ENCODE measurements around the gene PMPCA.

The PMPCA gene

GRCh38 chr9:136463578-136463977 is 53.1 kb downstream of the PMPCA start:
- DNase-seq = no peak

GRCh38 chr9:136464241-136464640 is 53.8 kb downstream of the PMPCA start:
- no peak for DNase-seq

GRCh38 chr9:136465500-136466154 is 55.2 kb downstream of the PMPCA start:
- no peak for DNase-seq

GRCh38 chr9:136466155-136466541 is 55.7 kb downstream of the PMPCA start:
- no peak for DNase-seq

- DNase-seq = no peak
Observed at GRCh38 chr9:136467766-136468165, 57.3 kb downstream of the PMPCA start.

- DNase-seq = no peak
Observed at GRCh38 chr9:136470356-136470755, 59.9 kb downstream of the PMPCA start.

- no peak for DNase-seq
Observed at GRCh38 chr9:136470792-136471469, 60.5 kb downstream of the PMPCA start.

GRCh38 chr9:136471802-136472487 is 61.5 kb downstream of the PMPCA start:
- no peak for DNase-seq

- DNase-seq = no peak
Observed at GRCh38 chr9:136472640-136473353, 62.3 kb downstream of the PMPCA start.

GRCh38 chr9:136473354-136473721 is 62.9 kb downstream of the PMPCA start:
- no peak for DNase-seq

All from amniotic stem cell (primary cell).